Upper lobe of left lung (tissue), 4 donors: ENCODE data around the gene MYPN.

Experiments used
- POLR2A ChIP-seq, 4 donors: fragments of 450-650 bp; IDR thresholded peaks; one replicate each; pipeline ENCODE4 v1.5.1; 2016 to 2017; ENCODE audit warnings: antibody characterized with exemption in 4 of 4, mild to moderate bottlenecking in 2 of 4
- POLR2AphosphoS5 ChIP-seq, 2 donors: sonication (generic); formaldehyde crosslinking; IDR thresholded peaks; one replicate each; pipeline ENCODE4 v1.5.1; 2017; ENCODE audit warnings: antibody characterized with exemption in 2 of 2

DNA sequence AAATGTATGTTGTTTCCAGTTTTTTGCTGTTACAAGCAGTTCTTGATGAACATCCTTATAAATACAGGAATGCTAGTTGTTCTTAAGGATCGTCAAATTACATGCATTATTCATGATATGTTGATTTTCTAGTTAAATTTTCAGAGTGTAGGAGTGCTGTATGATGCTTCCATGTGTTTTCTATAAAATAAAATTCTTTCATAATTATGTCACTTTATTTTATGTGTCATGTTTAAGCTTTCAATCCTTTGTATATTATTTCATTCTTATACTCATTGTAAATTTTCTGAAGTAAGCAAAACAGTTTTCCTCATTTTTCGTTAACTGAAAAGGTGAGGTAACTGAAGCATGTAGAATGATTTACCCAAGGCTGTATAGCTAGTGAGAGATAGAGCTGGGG lies 16.8 kb upstream of the MYPN start:
- TF ChIP-seq POLR2AphosphoS5 (IDR thresholded peaks at IDR 0.05) (no peak), POLR2A (IDR thresholded peaks at IDR 0.05) (no peak)
